Measurements from ENCODE around the gene SLC43A1.
"Not testable (repeated sequence)": the region's sequence is repeated elsewhere in the genome, so short reads cannot be mapped to it uniquely, and the experiment has no call there.

SLC43A1 gene

GRCh38 chr11:57544566-57544965, 29.1 kb upstream of the SLC43A1 start:
- no peak overlapping the region for H3K4me3 ChIP-seq (ENCODE audit: control insufficient read depth, low read depth, low read length)
- no peak for DNase-seq (ENCODE audit: low read depth)
- TF ChIP-seq CTCF (conservative IDR thresholded peaks at IDR 0.05; ENCODE audit: control insufficient read depth, insufficient read depth, low read depth, low read length): no peak

- H3K4me3 ChIP-seq (ENCODE audit: control insufficient read depth, low read depth, low read length): no peak overlapping the region
- no peak for DNase-seq (ENCODE audit: low read depth)
- no peak for TF ChIP-seq CTCF (conservative IDR thresholded peaks at IDR 0.05; ENCODE audit: control insufficient read depth, insufficient read depth, low read depth, low read length)
Measured at GRCh38 chr11:57543593-57543992, 28.1 kb upstream of the SLC43A1 start.

- H3K4me3 ChIP-seq (ENCODE audit: control insufficient read depth, low read depth, low read length): no peak overlapping the region
- TF ChIP-seq CTCF (conservative IDR thresholded peaks at IDR 0.05; ENCODE audit: control insufficient read depth, insufficient read depth, low read depth, low read length): no peak
- DNase-seq (ENCODE audit: low read depth): no peak
Measured at GRCh38 chr11:57542582-57542981, 27.1 kb upstream of the SLC43A1 start.

GRCh38 chr11:57541169-57541568, 25.7 kb upstream of the SLC43A1 start:
- DNase-seq (ENCODE audit: low read depth): no peak
- TF ChIP-seq CTCF (conservative IDR thresholded peaks at IDR 0.05; ENCODE audit: control insufficient read depth, insufficient read depth, low read depth, low read length): no peak
- H3K4me3 ChIP-seq (ENCODE audit: control insufficient read depth, low read depth, low read length): no peak overlapping the region

- TF ChIP-seq CTCF (conservative IDR thresholded peaks at IDR 0.05; ENCODE audit: control insufficient read depth, insufficient read depth, low read depth, low read length): no peak
- no peak overlapping the region for H3K4me3 ChIP-seq (ENCODE audit: control insufficient read depth, low read depth, low read length)
- no peak for DNase-seq (ENCODE audit: low read depth)
Measured at GRCh38 chr11:57539342-57539741, 23.8 kb upstream of the SLC43A1 start.

GRCh38 chr11:57536947-57537619, 21.6 kb upstream of the SLC43A1 start, which contains the start of gene SMTNL1:
Gene SMTNL1 (plus strand): TSS chr11:57537595. CDS start chr11:57542643, 5,048 bp downstream.
- DNase-seq (ENCODE audit: low read depth): no peak
- H3K4me3 ChIP-seq (ENCODE audit: control insufficient read depth, low read depth, low read length): no peak within 1 kb of the TSS
- no peak for TF ChIP-seq CTCF (conservative IDR thresholded peaks at IDR 0.05; ENCODE audit: control insufficient read depth, insufficient read depth, low read depth, low read length)

GRCh38 chr11:57534449-57534848, 18.9 kb upstream of the SLC43A1 start:
- H3K4me3 ChIP-seq (ENCODE audit: control insufficient read depth, low read depth, low read length); DNase-seq (ENCODE audit: low read depth): not testable (repeated sequence)
